Spleen (tissue), 11 donors: ENCODE results near the gene CALHM5. TPM values are rescaled to one million over a fixed set of nuclear protein-coding genes. Genes with fewer than 3 reads are reported as not detected.

Source experiments
- DNase-seq: peaks from one replicate; pipeline ENCODE4 v3.0.0-alpha.2; 2020
- H3K27ac ChIP-seq, 8 donors: fragments of 200-600 bp; sonication (generic) in 7 of 8; 1 replicate in 4 of 8; 2 replicates in 4 of 8; pipeline versions ENCODE4 v1.5.0 to v1.8.0; 2016 to 2021; ENCODE audit warnings: inconsistent platforms in 4 of 8, mild to moderate bottlenecking in 4 of 8, moderate library complexity in 1 of 8
- H3K27me3 ChIP-seq, 7 donors: fragments of 200-600 bp; sonication (generic) in 6 of 7; replicated peaks in 1 of 7; 1 replicate in 4 of 7; 2 replicates in 3 of 7; pipeline versions ENCODE4 v1.5.0 to v1.8.0; 2016 to 2021; ENCODE audit warnings: inconsistent platforms in 3 of 7, mild to moderate bottlenecking in 1 of 7
- H3K36me3 ChIP-seq, 6 donors: fragments of 200-600 bp; sonication (generic) in 5 of 6; 1 replicate in 4 of 6; 2 replicates in 2 of 6; pipeline versions ENCODE4 v1.5.0 to v1.8.0; 2016 to 2021; ENCODE audit warnings: inconsistent platforms in 2 of 6
- H3K4me1 ChIP-seq, 6 donors: fragments of 200-600 bp; sonication (generic) in 5 of 6; 1 replicate in 3 of 6; 2 replicates in 3 of 6; pipeline versions ENCODE4 v1.5.0 to v1.8.0; 2016 to 2021; ENCODE audit warnings: inconsistent platforms in 3 of 6
- H3K4me3 ChIP-seq, 8 donors: fragments of 200-600 bp; sonication (generic) in 7 of 8; 1 replicate in 4 of 8; 2 replicates in 4 of 8; pipeline versions ENCODE4 v1.5.0 to v1.8.0; 2016 to 2021; ENCODE audit warnings: inconsistent platforms in 4 of 8, mild to moderate bottlenecking in 4 of 8, moderate library complexity in 2 of 8
- H3K9me3 ChIP-seq, 8 donors: fragments of 200-600 bp; sonication (generic) in 7 of 8; 1 replicate in 4 of 8; 2 replicates in 4 of 8; pipeline versions ENCODE4 v1.5.0 to v1.8.0; 2016 to 2021; ENCODE audit warnings: inconsistent platforms in 4 of 8
- POLR2A ChIP-seq, 3 donors: fragments of 450-650 bp; IDR thresholded peaks; one replicate each; pipeline ENCODE4 v1.5.1; 2017; ENCODE audit warnings: antibody characterized with exemption in 3 of 3, mild to moderate bottlenecking in 1 of 3
- POLR2AphosphoS5 ChIP-seq, 3 donors: sonication (generic); formaldehyde crosslinking; IDR thresholded peaks; one replicate each; pipeline ENCODE4 v1.5.1; 2017; ENCODE audit warnings: antibody characterized with exemption in 3 of 3
- WGBS, 5 donors: extraction: QIAGEN DNeasy Blood & Tissue Kit in 3 of 5; methylation state at CpG; one replicate each; pipeline versions ENCODE4 v1.1.5 to v1.1.7; 2013 to 2018; 5-methylcytosine and 5-hydroxymethylcytosine counted together
- intact Hi-C: fragments of 100-400 bp; cut with DNase I; formaldehyde crosslinking; loops from one replicate; pipeline ENCODE4 v1.15.0; 2023; ENCODE audit warnings: low total_unique reads
- polyA plus RNA-seq, 3 donors: library from polyadenylated mRNA; stranded (reverse); fragments of 200-250 nt; gene quantifications; one replicate each; pipeline ENCODE4 v1.2.1, GENCODE V29; 2013
- total RNA-seq, 7 donors: library from RNA; depleted of rRNA in 3 of 7; stranded (reverse); fragments of >200 nt in 3 of 7; fragmentation: NEBNext Ultra II Directional in 4 of 7; extraction: Animal tissue kit (Norgen Biotek cat#: 25700) in 4 of 7; gene quantifications; one replicate each; pipeline versions ENCODE4 v1.1.0 to v1.2.1, GENCODE V29; 2016 to 2021
- TF ChIP-seq, protein P1 (sequence below), 11 experiments: fragments of 200-600 bp in 7 of 11; fragments of 450-650 bp in 4 of 11; sonication (generic) in 4 of 11; IDR thresholded peaks in 8 of 11; conservative IDR thresholded peaks in 3 of 11; 1 replicate in 7 of 11; 2 replicates in 4 of 11; pipeline versions ENCODE4 v1.4.0 to v1.8.0; 2016 to 2021; ENCODE audit warnings: antibody characterized with exemption in 11 of 11, inconsistent platforms in 4 of 11, mild to moderate bottlenecking in 1 of 11
- donor health status: healthy with polysubstance abuse.
- donor health status: DM: no; HTN: no; CAD: no; lungs with moderate emphysema.
- donor health status: DM: no; HTN: no; CAD: no.
- donor health status: Bipolar disorder and iron deficiency.
- donor health status: healthy.
- donor health status: DM: no; HTN: no; CAD: no.
- donor health status: DM: yes; HTN: yes; CAD: no.

The CALHM5 gene
- total and polyA plus RNA-seq, 10 donors, result 0.24 to 2.6 (median 2.1) TPM

- intact Hi-C loops, result no loop called here
- H3K27ac ChIP-seq, result peak overlapping the region in 5 of 8 donors; percentile 79 to 87 (median 84)
- WGBS, 5 donors, result 80 to 93% (median 88%) methylated on average over 2 of the region's 2 CpGs
Observed at GRCh38 chr6:116513224-116513875, 1.9 kb downstream of the CALHM5 start.

GRCh38 chr6:116514111-116514510 lies 2.7 kb downstream of the CALHM5 start:
- peaks cover 0 to 7% (median 0%) of the 10 kb centered on the region in 6 donors for H3K36me3 ChIP-seq
- TF ChIP-seq, protein P1, sequence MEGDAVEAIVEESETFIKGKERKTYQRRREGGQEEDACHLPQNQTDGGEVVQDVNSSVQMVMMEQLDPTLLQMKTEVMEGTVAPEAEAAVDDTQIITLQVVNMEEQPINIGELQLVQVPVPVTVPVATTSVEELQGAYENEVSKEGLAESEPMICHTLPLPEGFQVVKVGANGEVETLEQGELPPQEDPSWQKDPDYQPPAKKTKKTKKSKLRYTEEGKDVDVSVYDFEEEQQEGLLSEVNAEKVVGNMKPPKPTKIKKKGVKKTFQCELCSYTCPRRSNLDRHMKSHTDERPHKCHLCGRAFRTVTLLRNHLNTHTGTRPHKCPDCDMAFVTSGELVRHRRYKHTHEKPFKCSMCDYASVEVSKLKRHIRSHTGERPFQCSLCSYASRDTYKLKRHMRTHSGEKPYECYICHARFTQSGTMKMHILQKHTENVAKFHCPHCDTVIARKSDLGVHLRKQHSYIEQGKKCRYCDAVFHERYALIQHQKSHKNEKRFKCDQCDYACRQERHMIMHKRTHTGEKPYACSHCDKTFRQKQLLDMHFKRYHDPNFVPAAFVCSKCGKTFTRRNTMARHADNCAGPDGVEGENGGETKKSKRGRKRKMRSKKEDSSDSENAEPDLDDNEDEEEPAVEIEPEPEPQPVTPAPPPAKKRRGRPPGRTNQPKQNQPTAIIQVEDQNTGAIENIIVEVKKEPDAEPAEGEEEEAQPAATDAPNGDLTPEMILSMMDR (IDR thresholded peaks at IDR 0.05 in 8 of 11, conservative IDR thresholded peaks at IDR 0.05 in 3 of 11), result no peak
- TF ChIP-seq POLR2A (IDR thresholded peaks at IDR 0.05) (no peak), POLR2AphosphoS5 (IDR thresholded peaks at IDR 0.05) (no peak)
- no peak for DNase-seq
- intact Hi-C loops, result no loop called here
- peaks cover 0 to 5% (median 0%) of the 10 kb centered on the region in 8 donors for H3K9me3 ChIP-seq
- no peaks in the 10 kb centered on the region for H3K27me3 ChIP-seq
- peak overlapping the region in 1 of 8 donors; percentile 59 for H3K4me3 ChIP-seq
- H3K4me1 ChIP-seq, result peaks cover 0 to 31% (median 12%) of the 10 kb centered on the region in 6 donors
- no peak overlapping the region for H3K27ac ChIP-seq
- WGBS, 5 donors, result 57 to 71% (median 64%) methylated on average over 4 of the region's 4 CpGs

More at GRCh38 chr6:116513224-116513875, 1.9 kb downstream of the CALHM5 start:
- Histone ChIP-seq H3K9me3 (peaks cover 0 to 13% (median 0%) of the 10 kb centered on the region in 8 donors), H3K27me3 (no peaks in the 10 kb centered on the region), H3K36me3 (peaks cover 0 to 7% (median 0%) of the 10 kb centered on the region in 6 donors), H3K4me3 (peak overlapping the region in 3 of 8 donors; percentile 35 to 59 (median 39)), H3K4me1 (peaks cover 0 to 31% (median 12%) of the 10 kb centered on the region in 6 donors)
- TF ChIP-seq, protein P1 (IDR thresholded peaks at IDR 0.05 in 8 of 11, conservative IDR thresholded peaks at IDR 0.05 in 3 of 11), result no peak
- no peak for TF ChIP-seq POLR2A (IDR thresholded peaks at IDR 0.05)
- TF ChIP-seq POLR2AphosphoS5 (IDR thresholded peaks at IDR 0.05), result no peak
- no peak for DNase-seq

GRCh38 chr6:116515141-116515540 lies 3.7 kb downstream of the CALHM5 start:
- TF ChIP-seq, protein P1 (IDR thresholded peaks at IDR 0.05 in 8 of 11, conservative IDR thresholded peaks at IDR 0.05 in 3 of 11), result no peak
- TF ChIP-seq POLR2AphosphoS5 (IDR thresholded peaks at IDR 0.05), result no peak
- no peak for TF ChIP-seq POLR2A (IDR thresholded peaks at IDR 0.05)
- no peak overlapping the region for H3K27ac ChIP-seq
- no peaks in the 10 kb centered on the region for H3K27me3 ChIP-seq
- no peaks in the 10 kb centered on the region for H3K9me3 ChIP-seq
- DNase-seq, result no peak
- H3K4me3 ChIP-seq, result no peak overlapping the region
- intact Hi-C loops, result no loop called here
- peaks cover 0 to 7% (median 0%) of the 10 kb centered on the region in 6 donors for H3K36me3 ChIP-seq
- H3K4me1 ChIP-seq, result peaks cover 0 to 31% (median 12%) of the 10 kb centered on the region in 6 donors

DNA sequence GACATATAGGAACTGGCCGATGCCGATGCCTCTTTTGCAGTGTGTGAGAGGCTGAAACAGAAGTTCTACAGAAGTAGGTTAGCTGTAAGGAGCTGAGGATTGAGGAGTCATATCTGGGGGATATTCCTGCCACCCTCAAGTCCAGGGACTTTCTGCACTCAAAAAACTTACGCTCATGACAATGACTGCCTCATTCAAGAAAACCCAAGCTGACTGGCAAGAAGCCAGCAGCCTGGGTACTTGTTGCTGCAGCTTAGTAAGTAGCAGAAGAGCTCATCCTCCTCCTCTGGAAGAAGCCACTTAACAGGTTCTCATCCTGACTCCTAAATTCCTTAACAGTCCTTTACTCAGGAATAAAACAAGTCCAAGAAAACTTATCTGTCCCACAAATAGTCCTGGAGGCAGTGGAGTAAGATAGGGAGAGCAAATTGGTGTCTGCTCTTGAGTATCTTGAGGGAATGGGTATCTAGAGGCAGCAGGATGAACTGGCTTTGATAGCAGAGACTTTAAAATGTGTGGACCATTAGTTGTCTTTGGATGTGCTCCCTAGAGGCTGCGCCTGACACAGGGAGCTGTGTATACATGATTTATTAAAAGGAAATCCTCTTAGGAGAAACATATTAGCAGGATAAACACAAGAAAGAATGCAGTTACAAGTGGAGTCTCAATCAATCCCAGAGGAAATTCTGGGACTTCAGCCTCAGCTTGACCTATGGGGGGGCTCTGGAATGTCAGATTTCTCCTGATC lies 7.4 kb downstream of the CALHM5 start:
- intact Hi-C loops, result no loop called here
- TF ChIP-seq POLR2A (IDR thresholded peaks at IDR 0.05) (no peak), POLR2AphosphoS5 (IDR thresholded peaks at IDR 0.05) (no peak)
- TF ChIP-seq, protein P1 (IDR thresholded peaks at IDR 0.05 in 8 of 11, conservative IDR thresholded peaks at IDR 0.05 in 3 of 11), result no peak
- no peak for DNase-seq
- Histone ChIP-seq H3K36me3 (peaks cover 0 to 7% (median 0%) of the 10 kb centered on the region in 6 donors), H3K4me1 (peaks cover 0 to 14% (median 2%) of the 10 kb centered on the region in 6 donors), H3K27me3 (no peaks in the 10 kb centered on the region), H3K4me3 (no peak overlapping the region), H3K27ac (no peak overlapping the region), H3K9me3 (no peaks in the 10 kb centered on the region)
- 72 to 89% (median 78%) methylated on average over 4 of the region's 4 CpGs for WGBS, 5 donors
